Caco-2 (cell line): ENCODE results near the gene LPIN1. TPM values are rescaled to one million over a fixed set of nuclear protein-coding genes. Genes with fewer than 3 reads are reported as not detected.
"Not testable (repeated sequence)": the region's sequence is repeated elsewhere in the genome, so short reads cannot be mapped to it uniquely, and the experiment has no call there.

Experiments used
- BruUV-seq: library from RNA; stranded (reverse); fragments of 400-500 nt; replicated peaks from 2 replicates; lab custom pipeline; 2021; lab: Mats Ljungman, UMichigan
- CTCF ChIA-PET: fragments of 300-600 bp; sonication (Branson Sonifier 250); formaldehyde crosslinking; loops from one replicate; lab custom pipeline; 2022; ENCODE audit warnings: antibody characterized with exemption; lab: Charles Lee
- POLR2A ChIA-PET: fragments of 300-600 bp; sonication (Branson Sonifier 250); formaldehyde crosslinking; loops from one replicate; lab custom pipeline; 2022; ENCODE audit warnings: antibody characterized with exemption; lab: Charles Lee
- DNase-seq, 2 experiments: peaks; one replicate each; pipeline versions ENCODE4 v3.0.0 to v3.0.0-alpha.2; 2020 to 2022
- H3K27me3 ChIP-seq: replicated peaks from 2 replicates; pipeline ENCODE4 v1.6.0; 2011; ENCODE audit warnings: low read length; ENCODE audit not compliant: control insufficient read depth, insufficient read depth
- H3K36me3 ChIP-seq: 2 replicates; pipeline ENCODE4 v1.5.1; 2011; ENCODE audit warnings: low read length; ENCODE audit not compliant: control insufficient read depth, insufficient read depth
- H3K4me1 ChIP-seq: fragments of 250-450 bp; sonication (Bioruptor Pico); 2 replicates; pipeline ENCODE4 v1.5.1; 2020; ENCODE audit warnings: mild to moderate bottlenecking
- H3K4me3 ChIP-seq: 2 replicates; pipeline ENCODE4 v1.5.1; 2011; ENCODE audit warnings: low read depth, mild to moderate bottlenecking, control low read depth, low read length
- H3K9me3 ChIP-seq: fragments of 250-450 bp; sonication (Bioruptor Pico); 2 replicates; pipeline ENCODE4 v1.5.1; 2020; ENCODE audit warnings: mild to moderate bottlenecking, moderate library complexity
- H3K27ac Mint-ChIP-seq: one replicate; pipeline ENCODE4 v1.8.0; 2022; ENCODE audit warnings: mixed read lengths; ENCODE audit not compliant: unreplicated experiment
- H3K27me3 Mint-ChIP-seq: one replicate; pipeline ENCODE4 v1.8.0; 2022; ENCODE audit warnings: mixed read lengths; ENCODE audit not compliant: insufficient read depth, unreplicated experiment
- H3K36me3 Mint-ChIP-seq: one replicate; pipeline ENCODE4 v1.8.0; 2022; ENCODE audit warnings: mild to moderate bottlenecking, mixed read lengths; ENCODE audit not compliant: insufficient read depth, unreplicated experiment
- H3K4me1 Mint-ChIP-seq: one replicate; pipeline ENCODE4 v1.8.0; 2022; ENCODE audit warnings: low read depth, mixed read lengths; ENCODE audit not compliant: unreplicated experiment
- H3K4me3 Mint-ChIP-seq: one replicate; pipeline ENCODE4 v1.8.0; 2022; ENCODE audit warnings: mild to moderate bottlenecking, moderate library complexity, mixed read lengths; ENCODE audit not compliant: unreplicated experiment
- H3K9me3 Mint-ChIP-seq: one replicate; pipeline ENCODE4 v1.8.0; 2022; ENCODE audit warnings: mixed read lengths; ENCODE audit not compliant: unreplicated experiment
- intact Hi-C: fragments of 100-400 bp; cut with micrococcal nuclease; formaldehyde crosslinking; loops from one replicate; pipeline ENCODE4 v1.10.0; 2022; ENCODE audit not compliant: unreplicated experiment
- total RNA-seq: library from RNA; stranded (reverse); gene quantifications from 2 replicates; pipeline ENCODE4 v1.2.3, GENCODE V29; 2022
- TF ChIP-seq, protein P1 (sequence below), 2 experiments: fragments of 200-600 bp in 1 of 2; IDR thresholded peaks; 1 replicate in 1 of 2; 2 replicates in 1 of 2; pipeline versions ENCODE4 v1.5.1 to v1.8.0; 2011 to 2022; ENCODE audit warnings: antibody characterized with exemption in 1 of 2, control low read depth in 1 of 2, inconsistent platforms in 1 of 2, low read depth in 1 of 2, low read length in 1 of 2, mild to moderate bottlenecking in 1 of 2, moderate library complexity in 1 of 2; ENCODE audit not compliant: insufficient read depth in 1 of 2, severe bottlenecking in 1 of 2, unreplicated experiment in 1 of 2

Gene LPIN1
- total RNA-seq, 1 experiment from 2014 or later: 12.5 TPM

DNA sequence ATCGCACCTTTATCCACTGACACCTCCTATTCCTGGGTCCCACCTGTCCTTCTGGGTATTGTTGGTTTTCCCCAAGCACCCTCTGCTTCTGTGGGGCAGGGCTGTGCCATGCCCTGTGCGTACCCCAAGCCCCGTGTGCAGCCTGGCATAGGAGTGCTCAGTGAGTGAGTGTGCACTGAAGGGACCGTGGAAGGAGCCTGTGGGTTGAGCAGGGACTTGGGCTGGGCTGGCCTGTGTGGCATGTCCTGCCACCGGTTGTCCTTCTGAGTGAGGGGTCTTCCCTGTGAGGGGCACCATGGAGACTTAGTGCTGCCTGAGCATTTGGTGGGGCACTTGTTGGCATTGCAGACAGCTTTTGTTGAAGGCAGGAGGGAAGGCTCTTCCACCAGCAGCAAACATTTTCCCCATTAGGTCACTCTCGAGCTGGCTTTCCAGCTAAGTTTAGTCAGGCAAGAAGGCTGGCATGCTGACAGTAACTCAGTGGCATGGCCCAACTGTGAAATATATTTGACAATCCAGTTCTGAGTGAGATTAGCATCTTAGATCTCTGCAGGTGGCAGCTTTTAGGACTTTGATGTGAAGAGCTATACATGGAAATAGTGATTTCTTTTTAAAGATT is 64.7 kb downstream of the LPIN1 start:
- no peaks in the 10 kb centered on the region for H3K9me3 ChIP-seq
- CTCF ChIA-PET: no interaction called here
- no peaks in the 10 kb centered on the region for H3K4me1 Mint-ChIP-seq
- BruUV-seq: no TSS peak
- H3K9me3 Mint-ChIP-seq: no peaks in the 10 kb centered on the region
- H3K27me3 Mint-ChIP-seq: no peaks in the 10 kb centered on the region
- H3K36me3 ChIP-seq: peaks cover 1% of the 10 kb centered on the region
- TF ChIP-seq, protein P1, sequence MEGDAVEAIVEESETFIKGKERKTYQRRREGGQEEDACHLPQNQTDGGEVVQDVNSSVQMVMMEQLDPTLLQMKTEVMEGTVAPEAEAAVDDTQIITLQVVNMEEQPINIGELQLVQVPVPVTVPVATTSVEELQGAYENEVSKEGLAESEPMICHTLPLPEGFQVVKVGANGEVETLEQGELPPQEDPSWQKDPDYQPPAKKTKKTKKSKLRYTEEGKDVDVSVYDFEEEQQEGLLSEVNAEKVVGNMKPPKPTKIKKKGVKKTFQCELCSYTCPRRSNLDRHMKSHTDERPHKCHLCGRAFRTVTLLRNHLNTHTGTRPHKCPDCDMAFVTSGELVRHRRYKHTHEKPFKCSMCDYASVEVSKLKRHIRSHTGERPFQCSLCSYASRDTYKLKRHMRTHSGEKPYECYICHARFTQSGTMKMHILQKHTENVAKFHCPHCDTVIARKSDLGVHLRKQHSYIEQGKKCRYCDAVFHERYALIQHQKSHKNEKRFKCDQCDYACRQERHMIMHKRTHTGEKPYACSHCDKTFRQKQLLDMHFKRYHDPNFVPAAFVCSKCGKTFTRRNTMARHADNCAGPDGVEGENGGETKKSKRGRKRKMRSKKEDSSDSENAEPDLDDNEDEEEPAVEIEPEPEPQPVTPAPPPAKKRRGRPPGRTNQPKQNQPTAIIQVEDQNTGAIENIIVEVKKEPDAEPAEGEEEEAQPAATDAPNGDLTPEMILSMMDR (IDR thresholded peaks at IDR 0.05; ENCODE audit: insufficient read depth in 1 of 2, low read depth in 1 of 2, low read length in 1 of 2, severe bottlenecking in 1 of 2, unreplicated experiment in 1 of 2): no peak
- intact Hi-C loops: no loop called here
- no peak overlapping the region for H3K27ac Mint-ChIP-seq
- H3K27me3 ChIP-seq: no peaks in the 10 kb centered on the region
- POLR2A ChIA-PET: no interaction called here
- H3K4me3 Mint-ChIP-seq: no peak overlapping the region
- H3K4me1 ChIP-seq: no peaks in the 10 kb centered on the region
- no peak for DNase-seq
- H3K4me3 ChIP-seq: no peak overlapping the region
- H3K36me3 Mint-ChIP-seq: peaks cover 14% of the 10 kb centered on the region

DNA sequence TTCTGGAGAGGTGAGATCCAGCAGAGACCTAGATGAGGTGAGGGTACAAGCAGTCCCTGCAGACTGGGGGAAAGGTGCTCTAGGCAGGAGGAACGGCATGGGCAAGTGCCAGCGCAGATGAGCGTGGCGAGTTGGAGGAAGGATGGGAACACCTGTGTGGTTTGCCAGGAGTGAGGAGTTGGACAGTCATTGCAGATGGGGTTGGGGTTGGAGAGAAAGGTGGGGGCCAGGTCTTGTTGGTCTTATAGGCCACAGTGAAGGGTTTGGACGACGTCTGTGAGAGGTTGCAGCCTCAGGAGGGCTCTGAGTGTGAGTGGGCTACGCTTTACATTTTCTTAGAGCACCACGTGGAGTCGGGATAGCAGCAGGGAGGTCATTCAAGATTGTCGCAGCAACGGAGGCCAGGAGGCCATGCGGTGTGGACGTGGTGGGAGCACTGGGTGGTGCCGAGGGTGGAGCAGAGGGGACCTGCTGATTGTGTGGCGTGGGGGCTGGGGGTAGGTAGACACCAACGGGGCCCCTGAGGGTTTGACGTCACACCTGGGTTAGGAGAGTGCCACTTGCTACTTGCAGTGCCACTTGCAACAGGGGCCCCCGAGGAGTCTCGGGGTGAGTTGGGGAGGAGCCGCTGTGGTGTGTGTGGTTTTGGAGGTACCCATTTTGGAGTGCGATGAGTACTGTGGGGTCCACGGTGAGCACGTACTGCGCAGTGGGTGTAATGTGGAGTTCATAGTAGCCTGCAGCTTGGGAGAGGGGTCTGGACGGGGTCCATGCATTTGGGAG is 66.2 kb downstream of the LPIN1 start:
- H3K4me3 Mint-ChIP-seq: no peak overlapping the region
- ChIA-PET CTCF (no interaction called here), POLR2A (no interaction called here)
- H3K9me3 Mint-ChIP-seq: no peaks in the 10 kb centered on the region
- no peaks in the 10 kb centered on the region for H3K9me3 ChIP-seq
- intact Hi-C loops: no loop called here
- no peak for DNase-seq
- H3K27me3 ChIP-seq: no peaks in the 10 kb centered on the region
- no peak overlapping the region for H3K4me3 ChIP-seq
- peaks cover 1% of the 10 kb centered on the region for H3K36me3 ChIP-seq
- BruUV-seq: no TSS peak
- no peak overlapping the region for H3K27ac Mint-ChIP-seq
- no peaks in the 10 kb centered on the region for H3K4me1 Mint-ChIP-seq
- no peaks in the 10 kb centered on the region for H3K4me1 ChIP-seq
- H3K27me3 Mint-ChIP-seq: no peaks in the 10 kb centered on the region
- TF ChIP-seq, protein P1 (IDR thresholded peaks at IDR 0.05; ENCODE audit: insufficient read depth in 1 of 2, low read depth in 1 of 2, low read length in 1 of 2, severe bottlenecking in 1 of 2, unreplicated experiment in 1 of 2): no peak
- peaks cover 11% of the 10 kb centered on the region for H3K36me3 Mint-ChIP-seq

DNA sequence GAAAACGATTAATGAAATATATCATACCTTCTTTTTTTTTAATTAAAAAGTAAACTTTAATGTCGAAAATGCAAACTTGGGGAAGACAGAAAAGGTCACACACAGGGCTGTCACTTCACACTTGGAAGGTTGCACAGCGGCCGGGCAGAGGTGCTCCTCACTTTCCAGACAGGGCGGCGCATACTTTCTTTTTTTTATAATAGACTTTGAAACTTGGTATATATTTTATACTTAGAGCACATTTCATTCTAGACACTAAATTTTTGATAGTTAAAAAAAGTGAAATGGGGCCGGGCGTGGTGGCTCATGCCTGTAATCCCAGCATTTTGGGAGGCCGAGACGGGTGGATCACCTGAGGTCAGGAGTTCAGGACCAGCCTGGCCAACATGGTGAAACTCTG is 66.9 kb downstream of the LPIN1 start:
- H3K36me3 Mint-ChIP-seq, CTCF ChIA-PET, H3K36me3 ChIP-seq, H3K4me1 Mint-ChIP-seq, H3K9me3 ChIP-seq, POLR2A ChIA-PET, DNase-seq, intact Hi-C loops, H3K27me3 Mint-ChIP-seq, H3K4me3 Mint-ChIP-seq, H3K4me3 ChIP-seq, H3K9me3 Mint-ChIP-seq, H3K4me1 ChIP-seq, H3K27ac Mint-ChIP-seq, H3K27me3 ChIP-seq, BruUV-seq: not testable (repeated sequence)
